ENCODE data around the gene POLK.

GRCh38 chr5:75538211-75538610 is 26.5 kb downstream of the POLK start:
- TF ChIP-seq CTCF (IDR thresholded peaks at IDR 0.05) (no peak), POLR2A (IDR thresholded peaks at IDR 0.05) (no peak)
